GM19438 (cell line): ENCODE results near the gene LDHB.
"Not testable (repeated sequence)": the region's sequence is repeated elsewhere in the genome, so short reads cannot be mapped to it uniquely, and the experiment has no call there.

Experiments
- ATAC-seq: cut with Tn5 transposase; IDR thresholded peaks from one replicate; pipeline ENCODE4 v1.9.1; 2021; ENCODE audit warnings: low read depth; ENCODE audit not compliant: unreplicated experiment

Gene LDHB

GRCh38 chr12:21614506-21614905 lies 43.1 kb downstream of the LDHB start:
- no peak for ATAC-seq

GRCh38 chr12:21613931-21614330 lies 43.7 kb downstream of the LDHB start:
- ATAC-seq = no peak

- no peak for ATAC-seq
Observed at GRCh38 chr12:21608196-21608595, 49.4 kb downstream of the LDHB start.

GRCh38 chr12:21607701-21608100 lies 49.9 kb downstream of the LDHB start:
- ATAC-seq = no peak

- ATAC-seq = no peak
Observed at GRCh38 chr12:21606175-21606574, 51.5 kb downstream of the LDHB start.

- ATAC-seq = no peak
Observed at GRCh38 chr12:21604245-21605101, 53.2 kb downstream of the LDHB start, which contains the start of gene GYS2. Gene GYS2, minus strand, starts transcription at chr12:21604847. Its CDS starts 255 bp downstream, at chr12:21604592.

DNA sequence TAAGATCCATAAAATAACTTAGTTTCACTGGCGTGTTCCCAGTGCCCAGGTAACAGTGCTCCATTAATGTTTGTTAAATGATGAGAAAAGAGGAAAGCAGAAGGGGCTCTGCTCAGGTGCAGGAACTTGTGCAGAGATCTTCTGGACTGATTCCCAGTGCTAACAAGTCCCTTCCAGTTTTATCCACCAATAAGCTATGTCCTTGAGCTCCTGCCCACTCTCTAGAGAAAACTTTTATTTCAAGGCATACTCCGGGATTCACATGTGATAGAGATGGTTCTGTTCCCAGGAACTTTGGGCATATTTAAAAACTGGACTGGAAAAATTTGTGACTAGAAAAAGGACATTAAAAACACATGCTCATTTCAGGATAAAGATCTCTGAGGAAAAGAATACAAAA lies 54.9 kb downstream of the LDHB start:
- ATAC-seq = no peak

GRCh38 chr12:21600196-21600595 lies 57.4 kb downstream of the LDHB start:
- no peak for ATAC-seq

DNA sequence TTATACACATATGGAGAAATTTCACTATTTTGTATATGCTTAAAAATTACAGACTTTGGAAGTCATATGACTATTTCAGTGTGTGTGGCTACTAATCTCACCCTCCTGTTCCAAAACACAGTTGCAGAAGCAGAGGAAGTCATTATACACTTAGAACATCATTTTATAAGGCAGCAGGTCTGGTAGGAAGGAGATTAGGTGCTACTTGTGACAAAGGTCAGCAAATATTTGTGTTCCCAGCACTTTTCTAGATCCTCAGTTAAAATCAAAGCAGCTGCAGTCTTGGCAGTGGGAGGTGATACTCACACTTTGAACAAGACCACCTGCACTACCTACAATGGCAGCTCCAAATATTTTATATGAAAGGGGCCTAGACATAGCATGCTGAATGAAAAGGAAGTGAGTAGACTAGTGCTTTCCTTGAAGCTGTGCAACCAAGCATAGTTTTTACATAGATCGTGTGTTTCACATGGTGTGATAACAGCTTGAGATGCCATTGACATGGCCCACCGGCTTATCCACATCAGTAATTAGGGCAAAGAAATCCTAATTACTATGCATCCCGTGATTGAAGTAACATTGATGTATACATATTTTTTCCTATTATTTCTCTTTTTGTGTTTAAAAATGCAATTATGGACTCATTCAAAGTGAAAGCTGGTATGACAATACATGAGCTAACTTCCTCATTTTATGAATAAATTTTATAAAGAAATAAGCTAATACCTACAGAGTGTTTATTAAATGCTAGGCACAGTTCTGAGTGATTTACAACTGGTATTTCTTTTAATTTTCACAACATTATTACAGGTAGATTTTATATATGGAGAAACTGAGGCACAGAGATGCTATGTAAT lies 58.3 kb downstream of the LDHB start:
- ATAC-seq = no peak

- no peak for ATAC-seq
Observed at GRCh38 chr12:21598651-21599050, 59.0 kb downstream of the LDHB start.

- not testable (repeated sequence) for ATAC-seq
Observed at GRCh38 chr12:21595356-21595755, 62.3 kb downstream of the LDHB start.

DNA sequence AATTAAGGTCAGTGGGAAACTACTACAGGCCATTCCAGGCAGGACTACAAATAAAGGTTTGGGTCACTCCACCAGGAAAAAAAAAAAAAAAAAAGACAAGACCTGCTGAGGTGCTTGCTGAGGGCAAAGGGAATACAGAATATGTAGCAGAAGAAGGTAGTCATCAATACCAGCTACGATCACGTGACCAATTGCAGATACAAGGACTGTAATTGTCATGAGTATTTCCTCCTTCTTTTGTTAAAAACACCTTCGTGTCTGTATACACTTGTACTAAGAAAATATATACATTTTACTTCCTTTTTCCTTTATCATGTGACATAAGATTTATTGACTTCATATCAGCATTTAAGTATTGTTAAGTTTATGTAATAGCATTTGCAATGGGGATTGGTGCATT lies 72.2 kb downstream of the LDHB start:
- no peak for ATAC-seq
